GM21737 (cell line): ENCODE results near the gene TPCN1.

Experiments
- ATAC-seq: cut with Tn5 transposase; IDR thresholded peaks from one replicate; pipeline ENCODE4 v1.9.1; 2021; ENCODE audit warnings: mild to moderate bottlenecking, moderate library complexity; ENCODE audit not compliant: unreplicated experiment

The TPCN1 gene

DNA sequence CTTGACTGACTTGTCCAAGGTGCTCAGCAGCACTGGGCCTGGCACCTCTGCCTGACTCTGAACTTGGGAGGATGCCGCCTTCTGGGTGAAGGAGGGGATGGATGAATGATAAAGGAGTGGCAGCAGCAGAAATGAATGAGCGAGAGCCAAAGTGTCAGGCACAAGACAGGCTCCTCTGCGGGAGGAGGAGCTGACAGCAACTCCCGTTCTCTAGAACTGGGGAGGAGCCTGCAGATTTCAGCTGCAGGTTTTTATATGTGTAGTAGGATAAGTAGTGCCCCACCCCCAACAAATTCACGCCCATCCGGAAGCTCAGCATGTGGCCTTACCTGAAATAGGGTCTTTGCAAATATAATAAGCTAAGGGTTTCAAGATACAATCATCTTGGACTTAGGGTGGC is 80.5 kb downstream of the TPCN1 start:
- no peak for ATAC-seq

DNA sequence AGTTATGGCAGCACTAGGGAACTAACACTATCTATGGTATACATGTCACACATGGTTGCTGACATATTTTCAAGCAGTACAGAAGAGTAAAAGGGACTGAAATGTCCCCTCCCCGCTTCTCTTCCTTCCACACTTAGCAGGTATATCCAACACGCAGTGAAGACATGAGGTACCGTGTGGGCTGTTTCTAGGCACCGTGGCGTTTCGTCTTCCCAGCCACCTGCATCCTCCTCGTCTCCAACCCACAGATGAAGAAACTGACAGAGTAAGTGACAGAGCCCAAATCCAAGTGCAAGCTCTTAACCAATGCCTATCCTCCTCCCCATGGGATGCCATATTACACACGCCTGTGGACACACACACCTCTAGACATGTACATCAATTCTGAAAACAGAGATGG is 81.2 kb downstream of the TPCN1 start:
- no peak for ATAC-seq

DNA sequence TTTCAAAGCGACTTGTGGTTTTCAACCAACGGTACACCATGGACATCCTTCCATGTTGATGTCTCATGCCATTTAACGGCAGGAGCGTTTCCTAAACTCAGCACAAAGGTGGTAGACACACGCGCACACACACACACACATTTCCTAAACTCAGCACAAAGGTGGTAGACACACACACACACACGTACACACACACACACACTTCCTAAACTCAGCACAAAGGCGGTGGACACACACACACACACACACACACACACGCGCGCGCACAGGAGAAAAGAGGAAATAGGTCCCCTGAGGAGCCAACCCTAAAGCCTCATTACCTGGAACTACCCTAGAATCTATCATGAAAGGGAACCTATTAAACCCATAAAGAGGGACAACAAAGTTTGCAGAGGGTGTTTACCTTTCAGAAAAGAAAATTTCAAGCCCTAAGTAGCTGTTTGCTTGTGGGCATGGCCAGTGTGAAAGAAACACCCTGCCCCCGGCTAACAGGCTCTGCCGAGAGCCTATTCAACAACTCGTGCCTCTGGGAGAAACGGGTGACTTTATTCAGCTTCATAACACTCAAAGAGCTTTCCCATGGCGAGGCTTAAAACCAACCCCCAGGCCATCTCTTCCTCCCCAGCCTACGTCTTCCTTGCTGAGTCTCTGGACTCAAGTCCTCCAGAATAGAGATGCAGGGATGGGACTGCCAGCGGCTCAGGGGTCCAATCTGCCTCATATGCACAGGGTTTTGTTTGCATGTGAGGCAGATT is 81.8 kb downstream of the TPCN1 start:
- no peak for ATAC-seq

DNA sequence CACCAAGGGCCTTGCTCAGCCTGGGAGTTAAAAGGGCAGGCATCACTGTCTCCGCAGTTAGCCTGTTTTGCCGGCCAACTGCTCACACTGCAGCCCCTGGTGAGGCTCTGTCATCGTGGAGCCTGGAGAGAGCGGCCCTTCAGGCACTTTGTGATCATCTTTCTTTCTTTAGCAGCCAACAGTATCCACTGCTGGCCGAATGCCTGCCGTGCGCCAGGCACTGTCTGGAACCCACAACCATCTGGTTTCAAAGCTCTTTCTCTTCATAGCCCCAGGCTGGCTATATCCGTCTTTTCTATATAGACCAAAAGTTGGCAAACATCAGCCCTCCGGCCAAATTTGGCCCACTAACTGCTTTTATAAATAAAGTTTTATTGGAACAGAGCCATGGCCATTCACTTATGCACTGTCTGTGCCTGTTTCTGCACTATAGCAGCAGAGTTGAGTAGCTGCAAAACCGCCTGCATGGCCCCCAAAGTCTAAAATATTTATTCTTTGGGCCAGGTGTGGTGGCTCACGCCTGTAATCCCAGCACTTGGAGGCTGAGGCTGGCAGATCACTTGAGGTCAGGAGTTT is 84.1 kb downstream of the TPCN1 start:
- no peak for ATAC-seq

DNA sequence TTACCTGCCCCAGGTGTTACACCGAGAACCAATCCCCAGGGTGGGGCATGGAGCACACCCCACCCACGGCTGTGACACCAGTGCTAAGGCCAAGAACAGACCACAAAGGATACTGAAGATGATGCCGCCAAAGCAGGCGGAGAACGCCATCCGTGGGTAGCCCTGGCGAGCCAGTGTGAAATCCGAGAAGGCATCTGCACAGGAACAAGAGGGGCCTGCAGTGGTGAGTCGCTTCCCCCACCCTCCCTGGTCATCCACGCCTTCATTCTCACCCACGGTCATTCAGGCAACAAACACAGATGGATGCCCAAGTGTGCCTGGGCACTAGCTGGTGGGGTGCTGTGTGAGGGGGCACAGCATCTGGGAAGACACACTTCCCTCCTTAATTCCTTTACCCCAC is 85.1 kb downstream of the TPCN1 start:
- ATAC-seq, result no peak

DNA sequence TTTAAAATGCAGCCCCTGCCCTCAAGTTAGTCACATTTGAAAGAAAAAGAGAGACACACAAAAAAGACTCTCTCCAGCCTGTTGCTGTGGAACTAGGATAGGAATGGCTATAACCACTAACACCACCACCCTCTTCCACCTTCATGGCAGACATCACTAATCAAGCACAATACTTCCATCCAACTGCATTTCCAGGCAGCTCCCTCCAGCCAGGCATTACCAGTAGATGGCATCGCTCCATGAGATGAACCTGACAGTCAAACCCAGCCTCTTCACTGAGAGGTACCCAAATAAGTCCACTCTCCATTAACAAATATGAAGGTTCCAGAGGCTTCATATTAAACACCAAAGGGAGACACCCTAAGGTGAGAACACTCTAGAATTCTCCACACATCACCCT is 89.2 kb downstream of the TPCN1 start:
- no peak for ATAC-seq

DNA sequence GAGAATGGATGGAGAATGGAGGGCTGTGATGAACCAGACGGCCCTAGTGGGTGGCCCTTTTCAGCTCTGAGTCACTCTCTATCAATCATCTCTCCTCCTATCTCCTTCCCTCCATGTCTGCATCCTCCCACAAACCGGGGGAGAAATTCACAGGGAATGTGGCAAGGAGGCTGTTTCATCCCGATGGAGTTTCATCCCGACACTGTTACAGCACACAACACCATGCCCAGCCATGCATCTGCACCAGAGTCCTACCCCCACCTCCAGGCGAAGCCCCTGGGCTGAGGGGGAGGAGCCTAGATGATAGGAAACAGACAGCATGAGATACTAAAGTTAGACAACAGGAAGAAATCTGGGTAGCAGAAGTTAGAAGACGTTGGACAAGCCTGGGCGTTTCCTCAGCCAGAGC is 92.9 kb downstream of the TPCN1 start:
- no peak for ATAC-seq

DNA sequence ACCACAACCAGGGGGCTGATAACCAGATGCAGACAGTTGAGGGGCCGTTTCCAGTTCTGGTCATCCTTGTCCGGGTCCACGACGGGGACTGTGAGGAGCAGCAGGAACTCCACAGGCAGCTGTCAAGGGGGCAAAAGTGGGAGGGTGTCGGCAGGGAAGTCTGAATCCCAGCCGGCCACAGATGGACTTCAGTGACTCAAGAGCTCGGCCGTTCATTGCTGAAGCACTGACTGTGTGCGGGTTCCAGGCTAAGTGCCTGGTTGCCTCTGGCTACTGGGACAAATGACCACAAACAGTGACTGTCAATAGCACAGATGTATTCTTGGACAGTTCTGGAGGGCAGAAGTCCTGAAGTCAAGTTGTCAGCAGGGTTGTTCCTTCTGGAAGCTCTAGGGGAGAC is 94.1 kb downstream of the TPCN1 start:
- ATAC-seq, result no peak

DNA sequence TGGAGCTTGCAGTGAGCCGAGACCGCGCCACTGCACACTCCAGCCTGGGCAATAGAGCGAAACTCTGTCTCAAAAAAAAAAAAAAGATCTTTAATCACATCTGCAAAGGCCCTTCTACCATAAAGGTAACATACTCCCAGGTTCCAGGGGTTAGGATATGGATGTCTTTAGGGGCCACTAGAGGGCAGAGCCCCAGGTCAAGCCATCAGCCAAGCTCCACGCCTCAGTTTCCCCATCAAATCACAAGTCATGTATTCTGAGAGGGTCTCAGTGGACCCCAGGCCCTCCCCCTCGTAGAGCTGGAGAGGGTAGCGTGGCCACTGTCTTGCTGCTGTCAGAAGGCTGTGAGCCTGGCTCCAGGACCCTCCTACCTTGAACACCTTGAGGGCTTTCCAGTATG is 94.9 kb downstream of the TPCN1 start:
- ATAC-seq, result no peak

DNA sequence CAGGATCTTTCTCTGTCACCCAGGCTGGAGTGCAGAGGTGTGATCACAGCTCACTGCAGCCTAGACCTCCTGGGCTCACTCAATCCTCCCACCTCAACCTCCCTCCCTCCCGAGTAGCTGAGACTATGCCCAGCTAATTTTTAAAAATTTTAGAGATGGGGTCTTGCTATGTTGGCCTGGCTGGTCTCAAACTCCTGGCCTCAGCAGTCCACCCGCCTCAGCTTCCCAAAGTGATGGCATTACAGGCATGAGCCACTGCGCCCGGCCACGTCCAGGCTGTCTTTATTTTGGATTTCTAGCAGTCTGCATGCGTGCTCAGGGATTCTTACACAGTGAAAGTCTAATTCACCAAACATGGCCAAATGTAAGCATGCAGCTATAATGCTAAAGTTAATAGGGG is 95.9 kb downstream of the TPCN1 start:
- ATAC-seq, result no peak

DNA sequence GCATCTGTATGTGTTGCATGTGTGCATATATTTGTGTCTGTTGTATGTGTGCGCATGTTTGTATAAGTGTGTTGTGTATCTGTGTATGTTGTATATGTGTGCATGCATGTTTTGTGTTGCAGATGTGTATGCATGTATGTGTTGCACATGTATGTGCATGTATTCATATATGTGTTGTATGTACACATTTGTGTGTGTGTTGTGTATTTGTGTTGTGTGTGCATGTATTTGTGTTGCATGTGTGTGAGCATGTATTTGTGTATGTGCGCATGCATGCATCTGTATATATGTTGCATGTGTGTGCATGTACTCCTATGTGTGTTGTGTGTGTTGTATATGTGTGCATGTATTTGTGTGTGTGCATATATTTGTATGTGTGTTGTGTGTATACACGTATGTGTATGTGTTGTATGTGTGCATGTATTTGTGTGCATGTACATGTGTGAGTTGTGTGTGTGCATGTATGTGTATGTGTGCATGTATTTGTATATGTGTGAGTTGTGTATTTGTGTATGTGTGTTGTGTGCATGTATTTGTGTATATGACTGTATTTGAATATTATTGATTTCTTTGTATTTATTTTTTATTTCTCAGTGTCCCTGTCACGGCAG is 96.9 kb downstream of the TPCN1 start:
- no peak for ATAC-seq

DNA sequence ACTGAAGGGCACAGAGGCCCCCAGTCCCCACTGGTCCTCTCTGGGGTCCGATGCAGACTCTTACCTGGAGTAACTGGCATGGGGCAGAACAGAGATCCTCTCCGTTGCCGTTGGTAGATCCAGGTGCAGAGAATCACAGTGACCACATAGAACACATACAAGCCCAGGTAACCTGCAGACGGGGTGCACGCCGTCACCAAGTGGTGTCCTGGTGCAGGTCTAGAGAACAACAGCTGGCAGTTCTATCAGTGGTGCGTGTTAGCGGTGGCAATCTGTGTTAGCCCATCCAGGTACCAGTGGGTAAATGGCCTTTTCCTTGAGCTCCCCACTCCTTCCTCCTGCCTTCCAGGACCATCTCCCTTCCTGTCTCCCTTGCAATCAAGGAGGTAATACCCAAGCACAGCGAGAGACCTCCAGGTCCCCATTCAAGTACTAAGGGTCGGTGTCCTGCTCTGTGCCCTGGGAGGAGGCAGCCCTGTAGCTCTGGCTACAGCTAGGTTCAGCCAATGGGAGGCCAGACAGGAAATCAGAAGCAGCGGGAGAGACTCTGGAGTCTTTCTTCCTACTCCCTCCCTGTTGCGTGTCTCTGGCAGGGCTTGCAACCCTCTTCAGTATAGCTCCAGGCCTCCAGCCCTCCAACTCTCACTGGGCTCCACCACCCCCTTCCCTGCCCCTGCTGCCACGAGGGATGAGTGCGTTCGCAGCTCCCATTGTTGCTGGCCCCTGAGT is 97.8 kb downstream of the TPCN1 start:
- no peak for ATAC-seq

DNA sequence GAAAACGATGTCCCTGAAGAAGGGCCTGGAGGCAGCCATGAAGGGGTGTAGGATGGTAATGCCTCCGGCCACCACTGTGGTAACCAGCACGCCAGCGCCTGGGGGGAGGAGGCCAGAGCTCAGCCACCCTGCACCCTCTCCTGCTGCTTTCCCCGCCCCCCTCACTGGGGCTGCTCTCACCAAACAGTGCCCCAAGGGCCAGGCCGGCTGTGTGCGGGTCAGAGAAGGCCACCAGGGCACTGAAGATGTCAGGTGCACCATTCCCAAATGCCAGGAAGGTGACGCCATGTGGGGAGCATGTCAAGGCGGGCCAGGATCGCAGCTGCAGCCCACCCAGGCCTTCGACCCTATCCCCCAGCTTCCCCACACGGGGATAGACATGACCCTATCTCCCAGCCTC is 99.1 kb downstream of the TPCN1 start:
- no peak for ATAC-seq

DNA sequence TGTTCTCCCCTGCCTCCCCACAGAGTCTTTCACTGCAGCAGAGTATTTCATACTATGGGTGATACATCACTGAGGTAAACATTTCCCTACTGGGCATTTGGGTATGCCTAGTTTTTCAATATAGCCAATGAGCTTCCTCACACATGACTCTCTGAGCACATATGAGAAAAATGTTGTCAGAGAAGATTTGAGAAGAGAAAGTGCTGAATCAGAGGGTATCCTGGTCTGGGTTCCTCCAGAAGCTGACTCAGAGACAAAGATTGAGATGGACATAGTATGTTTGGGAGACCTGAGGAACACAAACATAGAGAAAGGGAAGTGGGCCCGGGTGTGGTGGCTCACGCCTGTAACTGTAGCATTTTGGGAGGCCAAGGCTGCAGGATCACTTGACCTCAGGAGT is 101.1 kb downstream of the TPCN1 start:
- no peak for ATAC-seq

DNA sequence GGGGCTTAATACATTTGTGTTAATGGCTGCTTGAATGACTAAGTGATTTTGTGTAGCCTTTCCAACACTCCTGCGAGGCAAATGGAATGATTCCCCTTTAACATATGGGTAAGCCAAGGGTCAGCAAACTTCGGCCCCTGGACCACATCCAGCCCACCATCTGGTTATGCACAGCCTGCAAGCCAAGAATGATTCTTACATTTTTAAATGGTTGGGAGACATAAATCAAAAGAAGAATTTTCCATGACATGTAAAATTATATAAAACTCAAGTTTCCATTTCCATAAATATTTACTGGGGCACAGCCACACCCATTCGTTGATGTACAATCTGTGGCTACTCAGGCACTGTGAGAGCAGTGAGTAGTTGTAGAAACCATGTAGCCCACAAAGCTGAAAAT is 104.7 kb downstream of the TPCN1 start:
- no peak for ATAC-seq

DNA sequence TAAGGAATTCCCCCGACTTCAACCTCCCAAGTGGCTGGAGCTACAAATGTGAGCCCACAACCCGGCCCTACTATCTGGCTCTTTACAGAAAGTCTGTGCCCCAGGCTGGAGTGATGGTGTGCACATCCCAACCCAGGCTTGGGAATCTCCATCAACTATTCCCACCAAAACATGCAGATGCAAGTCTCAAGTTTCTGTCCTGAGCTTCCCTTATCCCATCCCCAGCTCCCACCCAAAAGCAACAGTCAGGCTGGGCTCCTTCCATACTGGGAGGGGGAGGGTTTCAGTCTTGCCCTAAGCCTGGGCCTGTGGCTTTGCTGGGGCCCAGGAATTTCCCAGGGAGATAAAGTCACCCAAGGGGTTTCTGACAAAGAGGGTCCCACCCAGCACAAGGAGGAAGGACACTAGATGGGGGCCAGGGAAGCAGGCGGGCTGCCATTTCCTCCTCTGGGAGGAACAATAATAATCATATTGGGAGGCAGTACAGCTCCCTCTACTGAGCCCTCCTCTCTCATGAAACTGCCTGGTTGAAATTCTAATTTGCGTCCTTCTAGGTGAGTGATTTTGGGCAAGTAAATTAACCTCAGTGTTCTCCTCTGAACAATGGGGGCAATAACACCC is 105.6 kb downstream of the TPCN1 start:
- ATAC-seq, result no peak

DNA sequence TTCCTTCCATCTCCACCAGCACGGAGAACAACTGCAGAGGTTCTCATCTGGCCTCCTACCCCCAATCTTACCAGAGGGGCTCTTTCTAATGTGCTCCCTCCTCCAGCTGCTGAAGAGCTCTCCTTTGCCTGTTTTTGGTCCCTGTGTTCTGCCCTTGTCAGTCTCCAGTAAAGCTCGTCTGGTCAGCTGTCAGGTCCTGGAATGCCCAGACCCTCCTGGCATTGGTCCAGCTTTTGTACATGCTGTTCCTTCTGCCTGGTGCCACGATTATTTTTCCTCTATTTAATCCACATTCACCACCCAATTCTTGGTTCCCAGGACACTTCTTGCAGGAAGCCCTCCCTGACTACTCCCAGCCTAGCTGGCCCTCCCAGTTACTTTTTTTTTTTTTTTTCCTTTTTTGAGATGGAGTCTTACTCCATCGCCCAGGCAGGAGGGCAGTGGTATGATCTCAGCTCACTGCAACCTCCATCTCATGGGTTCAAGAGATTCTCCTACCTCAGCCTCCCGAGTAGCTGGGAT is 107.2 kb downstream of the TPCN1 start:
- ATAC-seq, result no peak

DNA sequence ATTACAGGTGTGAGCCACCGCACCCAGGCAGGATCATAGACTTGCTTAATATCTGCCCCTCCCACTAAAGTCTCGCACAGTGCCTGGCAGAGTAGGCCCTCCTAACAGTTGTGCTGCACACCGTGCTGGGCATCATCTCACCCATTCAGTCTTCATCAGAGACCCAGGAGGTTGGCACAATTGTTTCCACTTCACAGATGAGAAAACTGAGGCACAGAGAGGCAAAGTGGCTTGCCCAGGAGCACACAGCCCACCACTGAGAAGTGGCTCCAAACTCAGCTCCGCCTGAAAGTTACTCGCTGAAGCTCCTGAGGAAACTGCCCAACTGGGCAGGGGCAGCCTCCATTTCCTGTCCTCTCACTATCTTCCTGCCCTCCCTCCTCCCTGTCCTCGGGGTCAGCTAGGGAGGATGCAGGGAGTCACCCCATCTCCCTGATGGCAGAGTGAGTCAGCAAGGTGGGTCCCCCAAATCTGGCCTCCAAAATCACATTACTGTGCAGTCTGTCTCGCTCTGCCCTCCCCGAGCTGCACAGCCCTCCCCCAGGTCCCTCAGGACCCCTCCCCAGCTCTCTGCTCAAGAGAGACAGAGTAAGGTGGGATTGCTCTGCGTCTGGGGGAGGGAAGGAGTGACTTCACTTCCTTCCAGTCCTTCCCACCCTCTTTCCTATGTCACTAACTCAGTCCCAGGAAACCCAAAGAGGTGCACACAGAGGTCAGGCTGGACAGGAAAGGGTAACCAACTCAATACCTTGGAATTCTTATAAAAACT is 107.9 kb downstream of the TPCN1 start:
- ATAC-seq, result no peak

DNA sequence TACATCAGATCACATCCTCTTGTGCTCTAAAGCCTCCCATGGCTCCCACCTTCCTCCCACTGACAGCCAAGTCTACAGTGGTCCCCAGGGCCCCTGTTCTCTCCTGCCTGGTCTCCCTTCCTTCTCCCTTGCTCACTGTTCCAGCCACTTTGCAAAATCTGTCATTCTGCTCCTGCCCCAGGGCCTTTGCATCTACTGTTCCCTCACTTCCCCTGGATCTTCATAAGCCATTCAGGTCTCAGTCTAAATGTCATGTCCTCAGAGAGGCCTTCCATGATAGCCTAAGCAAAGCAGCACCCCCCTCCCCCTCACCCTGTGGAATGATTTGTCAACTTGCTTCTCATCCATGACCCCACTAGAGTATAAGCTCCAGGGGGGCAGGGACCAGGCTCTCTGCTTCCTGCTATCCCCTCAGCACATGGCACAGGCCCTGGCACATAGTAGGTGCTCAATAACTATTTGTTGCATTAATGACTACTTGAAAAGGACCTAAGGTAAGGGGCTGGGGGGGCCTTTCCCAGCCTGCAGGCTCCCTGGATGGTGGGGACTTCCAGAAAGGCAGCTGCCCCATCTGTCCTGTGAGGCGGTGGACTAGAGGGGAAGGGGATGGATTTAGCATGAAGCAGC is 108.6 kb downstream of the TPCN1 start:
- no peak for ATAC-seq

DNA sequence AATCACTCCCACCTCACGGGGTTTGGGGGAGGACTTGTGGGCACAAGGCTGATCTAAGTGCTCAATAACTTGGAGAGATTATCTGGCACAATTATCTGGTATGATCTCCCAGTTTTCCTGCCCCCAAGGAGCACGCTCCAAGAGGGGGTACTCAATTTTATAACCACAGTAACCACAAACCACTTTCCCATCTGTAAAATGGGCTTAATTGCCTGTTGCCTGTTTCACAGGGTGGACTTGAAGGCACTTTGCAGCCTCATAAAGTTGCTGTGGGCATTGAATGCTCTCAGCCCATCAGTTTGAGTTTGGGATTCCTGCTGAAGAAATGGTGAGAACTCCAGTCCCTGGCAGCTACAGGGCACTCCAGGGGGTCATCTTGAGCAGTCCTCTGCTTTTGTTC is 109.2 kb downstream of the TPCN1 start:
- no peak for ATAC-seq
